A172 (cell line): Measurements from ENCODE around the gene RAB3D. TPM values are rescaled to one million over a fixed set of nuclear protein-coding genes. Genes with fewer than 3 reads are reported as not detected.
"Not testable (repeated sequence)": the region's sequence is repeated elsewhere in the genome, so short reads cannot be mapped to it uniquely, and the experiment has no call there.

Experiments
- DNase-seq: peaks from one replicate; pipeline ENCODE4 v3.0.0-alpha.2; 2015; ENCODE audit warnings: low spot score
- total RNA-seq: library from RNA; depleted of rRNA; stranded (reverse); fragments of >200 nt; shearing (Covaris generic); gene quantifications from 2 replicates; pipeline ENCODE4 v1.2.3, GENCODE V29; 2014; rRNA removed

RAB3D gene
- 1.3 and 2.6 TPM in 2 replicates for total RNA-seq

DNA sequence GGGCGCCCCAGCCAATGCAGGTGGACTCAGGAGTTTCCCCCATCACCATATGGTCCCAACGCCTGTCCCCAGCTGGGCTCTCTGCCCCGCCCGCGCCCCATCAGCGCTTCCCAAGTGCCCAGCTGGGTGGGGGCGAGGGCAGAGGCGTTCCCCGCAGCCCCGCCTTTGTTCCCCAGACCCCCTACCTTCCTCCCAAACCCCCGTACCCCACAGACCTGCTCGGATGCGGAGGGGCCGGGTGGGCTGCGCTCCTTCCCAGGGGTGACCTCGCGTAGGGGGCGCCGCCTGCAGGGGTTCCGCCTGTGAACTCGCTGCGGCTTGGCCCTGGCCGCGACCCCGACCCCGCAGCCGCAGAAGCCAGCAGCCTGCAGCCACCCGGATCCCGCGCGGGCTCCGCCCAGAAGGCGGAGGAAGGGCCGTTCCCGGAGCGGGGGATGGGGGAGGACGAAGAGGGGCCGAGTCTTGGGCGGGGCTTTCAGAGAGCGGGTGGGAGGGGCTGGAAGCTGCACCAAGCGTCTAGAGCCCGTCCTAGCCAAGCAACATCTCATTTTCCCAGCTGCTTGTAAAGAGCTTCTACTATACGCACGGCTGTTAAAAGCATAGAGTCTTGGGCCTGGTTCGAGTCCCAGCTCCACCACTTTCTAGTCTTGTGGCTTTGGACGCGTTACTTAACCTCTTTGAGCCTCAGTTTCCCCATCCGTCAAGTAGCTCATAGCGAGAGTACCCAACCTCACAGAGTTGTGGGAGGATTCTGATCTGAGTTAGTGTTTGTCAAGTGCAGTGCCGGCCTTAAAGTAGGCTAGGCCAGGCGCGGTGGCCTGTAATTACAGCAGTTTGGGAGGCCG, at the start of gene RAB3D:
RAB3D (minus strand) TSS at position 404 of the 845 bp plus-strand sequence. CDS start 2,258 bp downstream, outside the sequence.
- DNase-seq, result peak; percentile 41

GRCh38 chr19:11387162-11388034, 47.9 kb upstream of the RAB3D start:
- DNase-seq, result no peak

DNA sequence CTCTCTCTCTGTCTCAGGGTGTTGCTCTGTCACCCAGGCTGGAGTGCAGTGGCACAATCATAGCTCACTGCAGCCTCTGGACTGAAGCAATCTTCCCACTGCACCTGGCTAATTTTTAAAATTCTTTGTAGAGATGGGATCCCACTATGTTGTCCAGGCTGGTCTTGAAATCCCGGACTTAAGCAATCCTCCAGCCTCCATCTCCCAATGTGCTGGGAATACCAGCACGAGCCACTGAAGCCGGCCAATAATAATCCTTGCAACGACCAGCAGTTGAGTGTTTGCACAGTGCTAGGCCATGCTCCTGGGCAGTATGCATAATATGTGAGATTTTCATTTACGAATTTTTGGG, 45.3 kb upstream of the RAB3D start:
- no peak for DNase-seq

DNA sequence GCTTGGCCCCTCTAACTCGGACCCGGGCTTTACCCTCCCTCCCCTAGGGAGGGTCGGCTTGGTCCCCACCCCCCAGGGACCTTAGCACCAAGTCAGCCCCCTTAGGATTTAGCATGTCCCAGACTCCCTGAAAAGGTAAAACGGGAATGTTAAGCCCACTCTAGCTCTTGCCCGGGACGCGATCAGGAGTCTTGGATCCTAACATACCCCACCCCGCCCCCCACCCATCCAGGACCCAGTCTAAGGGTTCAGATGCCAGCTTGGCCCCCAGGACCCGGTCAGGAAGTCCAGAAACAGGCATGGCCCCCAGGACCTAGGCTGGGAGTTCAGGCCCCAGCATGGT, 44.2 kb upstream of the RAB3D start:
- no peak for DNase-seq

GRCh38 chr19:11382898-11383705, 43.6 kb upstream of the RAB3D start:
- no peak for DNase-seq

DNA sequence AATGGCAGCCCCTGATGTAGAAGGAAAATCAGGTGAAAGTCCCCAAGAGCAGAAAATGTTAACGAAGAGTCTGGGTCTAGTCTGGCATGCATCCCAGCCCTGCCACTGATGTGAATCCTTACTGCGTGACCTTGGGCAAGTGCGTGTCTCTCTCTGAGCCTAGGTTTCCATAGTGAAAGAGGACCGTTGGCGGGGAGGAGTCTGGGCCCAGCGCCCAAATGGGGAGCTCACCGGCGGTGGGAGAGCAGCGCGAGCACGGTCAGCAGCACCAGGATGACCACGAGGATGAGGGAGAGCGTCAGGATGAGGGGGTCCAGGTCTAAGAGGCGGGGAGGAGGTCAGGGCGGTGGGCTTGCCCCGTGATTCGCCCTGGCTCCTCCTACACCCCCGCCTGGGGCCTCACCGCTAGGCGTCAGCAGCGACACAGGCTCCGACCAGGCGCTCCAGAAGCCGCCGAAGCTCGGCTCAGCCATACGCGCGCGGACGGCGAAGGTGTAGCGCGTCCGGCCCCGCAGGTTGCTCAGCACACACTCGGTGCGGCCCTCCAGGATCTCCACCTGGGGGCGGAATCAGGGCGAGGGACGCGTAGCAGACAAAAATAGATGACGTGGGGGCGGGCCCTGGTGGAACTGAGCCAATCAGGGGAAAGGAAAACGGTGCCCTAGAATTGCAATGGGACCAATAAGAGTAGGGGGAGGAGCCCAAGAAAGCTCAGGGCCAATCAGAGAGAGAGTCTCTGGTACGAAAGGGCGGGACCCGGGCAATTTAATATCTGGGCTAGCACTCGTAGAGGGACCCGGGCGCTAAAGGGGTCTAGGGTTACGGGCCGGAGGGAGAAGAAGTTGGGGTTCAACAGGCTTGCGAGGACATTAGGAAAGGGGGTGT, 41.4 kb upstream of the RAB3D start:
- peak; percentile 99 for DNase-seq

GRCh38 chr19:11379857-11380350, 40.4 kb upstream of the RAB3D start:
- DNase-seq, result no peak

DNA sequence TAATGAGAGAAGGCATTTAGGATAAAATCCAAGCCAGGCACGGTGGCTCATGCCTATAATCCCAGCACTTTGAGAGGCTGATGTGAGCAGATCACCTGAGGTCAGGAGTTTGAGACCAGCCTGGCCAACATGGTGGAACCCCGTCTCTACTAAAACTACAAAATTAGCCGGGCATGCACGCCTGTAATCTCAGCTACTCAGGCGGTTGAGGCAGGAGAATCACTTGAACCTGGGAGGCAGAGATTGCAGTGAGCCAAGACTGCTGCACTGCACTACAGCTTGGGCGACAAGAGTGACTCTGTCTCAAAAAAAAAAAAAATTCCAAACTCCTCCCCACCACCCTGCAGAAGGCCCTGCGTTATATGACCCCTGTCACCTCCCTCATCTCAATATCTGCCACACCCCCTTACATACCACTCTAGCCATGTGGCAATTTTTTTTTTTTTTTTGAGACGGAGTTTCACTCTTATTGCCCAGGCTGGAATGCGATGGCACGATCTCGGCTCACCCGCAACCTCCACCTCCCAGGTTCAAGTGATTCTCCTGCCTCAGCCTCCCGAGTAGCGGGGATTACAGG, 39.9 kb upstream of the RAB3D start:
- not testable (repeated sequence) for DNase-seq

GRCh38 chr19:11378319-11379189, 39.1 kb upstream of the RAB3D start:
- peak; percentile 83 for DNase-seq

GRCh38 chr19:11377756-11378155, 38.3 kb upstream of the RAB3D start:
- DNase-seq, result no peak

DNA sequence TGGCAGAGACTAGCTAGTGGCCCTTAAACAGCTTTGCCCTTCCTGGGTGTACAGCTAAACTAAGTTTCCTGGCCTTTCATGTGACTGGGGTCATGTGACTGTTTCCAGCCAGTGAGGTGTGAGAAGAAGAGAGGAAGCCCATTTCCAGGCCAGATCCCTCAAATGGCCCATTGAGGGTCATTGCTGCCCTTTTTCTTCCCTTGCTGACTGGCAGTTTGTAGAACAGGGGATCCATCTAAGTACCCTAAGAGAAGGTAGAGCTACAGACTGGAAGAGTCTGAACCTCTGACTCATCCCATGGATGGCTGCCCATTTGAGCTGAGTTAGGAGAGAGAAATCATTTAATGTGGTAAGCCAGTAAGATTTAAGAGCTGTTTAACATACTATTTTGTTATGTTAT, 37.8 kb upstream of the RAB3D start:
- peak; percentile 91 for DNase-seq

- no peak for DNase-seq
Measured at GRCh38 chr19:11375143-11375948, 35.9 kb upstream of the RAB3D start.

DNA sequence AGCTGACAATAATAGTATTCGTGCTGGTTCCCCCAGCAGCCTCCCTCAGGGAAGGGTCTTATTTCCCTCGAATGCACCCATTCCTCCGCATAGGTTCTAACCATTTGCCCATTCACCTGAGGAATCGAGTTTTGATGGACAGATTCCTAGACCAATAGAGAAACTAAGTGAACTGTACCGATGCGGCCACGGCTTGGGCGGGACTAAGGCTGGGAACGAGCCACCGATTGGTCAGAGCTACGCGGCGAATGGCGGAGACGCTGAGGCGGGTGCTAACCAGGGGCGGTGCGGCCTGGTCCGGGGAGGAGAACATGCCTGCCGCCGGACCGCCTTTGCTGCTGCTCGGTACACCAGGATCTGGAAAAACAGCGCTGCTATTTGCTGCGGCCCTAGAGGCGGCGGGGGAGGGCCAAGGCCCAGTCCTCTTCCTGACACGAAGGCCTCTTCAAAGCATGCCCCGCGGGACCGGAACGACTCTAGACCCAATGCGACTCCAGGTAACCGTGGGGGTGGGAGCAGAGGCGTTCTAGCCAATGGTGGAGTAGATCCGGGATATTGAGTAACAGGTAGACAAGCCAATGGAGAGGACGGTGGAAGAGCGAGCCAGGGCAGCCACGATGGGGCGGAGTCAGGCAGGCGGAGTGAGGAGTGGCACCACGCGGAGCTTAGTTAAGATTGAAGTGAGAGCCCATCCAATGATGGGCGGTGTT, 35.1 kb upstream of the RAB3D start, which contains the start of gene SWSAP1:
SWSAP1 (plus strand) TSS at position 234 of the 710 bp plus-strand sequence; CDS start at position 249, 15 bp downstream.
- peak; percentile 100 for DNase-seq

DNA sequence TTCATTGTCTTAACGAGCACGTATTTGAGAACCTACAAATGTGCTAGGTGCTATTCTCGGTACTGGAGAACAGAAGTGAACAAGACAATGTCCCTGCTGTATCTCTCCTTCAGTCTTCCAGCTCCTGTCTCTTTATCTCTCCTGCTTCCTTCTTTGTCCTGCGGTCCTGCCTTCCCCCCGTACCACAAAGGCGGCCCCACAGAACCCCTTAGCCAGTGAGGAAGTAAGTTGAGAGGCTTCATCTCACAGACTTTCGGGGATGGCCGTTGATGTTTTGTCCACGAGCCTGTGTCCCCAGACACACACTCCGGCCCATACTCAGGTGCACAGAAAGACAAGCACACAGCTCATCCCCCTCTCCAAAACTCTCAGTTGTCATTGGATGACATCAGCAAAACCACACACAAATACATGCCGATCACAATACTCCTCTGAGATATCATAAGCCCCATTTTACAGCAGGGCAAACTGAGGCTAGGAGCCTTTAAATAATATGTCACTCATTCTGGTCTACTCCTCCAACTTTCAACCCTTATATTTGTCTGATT, 34.5 kb upstream of the RAB3D start:
- DNase-seq, result no peak

DNA sequence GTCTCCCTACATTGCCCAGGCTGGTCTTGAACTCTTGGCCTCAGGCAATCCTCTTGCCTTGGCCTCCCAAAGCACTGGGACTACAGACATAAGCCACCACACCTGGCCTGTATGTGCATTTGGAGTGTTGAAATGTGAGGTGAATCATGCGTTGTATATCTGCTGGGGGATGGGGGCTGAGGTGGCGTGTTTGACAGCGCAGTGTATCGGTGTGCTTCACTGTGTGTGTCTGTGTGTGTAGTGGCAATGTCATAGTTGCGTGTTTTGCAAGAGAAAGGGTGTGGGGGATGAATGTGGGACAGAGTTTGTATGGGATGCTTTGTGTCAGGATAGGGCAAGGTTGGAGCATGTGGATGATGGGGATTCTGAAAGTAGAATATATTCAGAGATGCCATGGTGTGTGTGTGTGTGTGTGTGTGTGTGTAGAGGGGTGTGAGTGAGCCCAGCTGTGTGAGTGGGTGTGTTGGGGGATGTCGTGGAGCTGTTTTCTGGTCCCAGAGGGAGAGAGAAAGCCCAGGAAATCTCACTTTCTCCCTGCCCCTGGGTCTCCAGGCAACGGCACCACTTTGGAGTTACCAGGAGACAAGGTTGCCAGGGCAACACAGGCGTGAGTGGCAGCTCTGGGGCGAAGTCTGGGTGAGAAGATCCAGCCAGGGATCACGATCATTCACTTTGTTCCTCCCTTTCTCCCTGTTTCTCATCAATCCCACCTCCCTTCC, 33.9 kb upstream of the RAB3D start:
- no peak for DNase-seq

DNA sequence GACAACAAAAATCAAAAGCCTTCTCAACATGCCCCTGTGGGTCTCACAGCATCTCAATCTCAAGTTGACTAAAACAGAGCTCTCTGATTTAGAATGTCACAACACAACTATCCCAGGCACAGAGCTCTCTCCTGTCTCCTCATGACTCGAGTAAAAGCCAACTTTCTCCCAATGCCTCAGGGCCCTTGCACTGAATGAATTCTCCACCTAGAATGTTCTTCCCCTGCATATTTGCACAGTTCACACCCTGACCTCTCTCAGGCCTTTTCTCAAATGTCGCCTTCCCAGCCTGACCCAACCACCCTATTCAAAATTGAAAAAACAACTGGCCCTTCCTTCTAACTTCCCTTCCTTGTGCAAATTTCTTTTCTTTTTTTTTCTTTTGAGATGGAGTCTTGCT, 31.3 kb upstream of the RAB3D start:
- no peak for DNase-seq

- no peak for DNase-seq
Measured at GRCh38 chr19:11367528-11367927, 28.1 kb upstream of the RAB3D start.
